Activated naive CD4-positive, alpha-beta T cell treated with anti-CD3 and anti-CD28 coated beads, Interleukin-2, amount 10 ng/mL, durations not matched to agents 5 hours and 36 hours (primary cell): ENCODE measurements around the gene TEK. TPM values are rescaled to one million over a fixed set of nuclear protein-coding genes. Genes with fewer than 3 reads are reported as not detected.

Experiments
- total RNA-seq, 2 experiments: library from RNA; stranded (reverse); gene quantifications; one replicate each; pipeline ENCODE4 v1.2.3, GENCODE V29; 2021

The TEK gene
- not detected for total RNA-seq

DNA sequence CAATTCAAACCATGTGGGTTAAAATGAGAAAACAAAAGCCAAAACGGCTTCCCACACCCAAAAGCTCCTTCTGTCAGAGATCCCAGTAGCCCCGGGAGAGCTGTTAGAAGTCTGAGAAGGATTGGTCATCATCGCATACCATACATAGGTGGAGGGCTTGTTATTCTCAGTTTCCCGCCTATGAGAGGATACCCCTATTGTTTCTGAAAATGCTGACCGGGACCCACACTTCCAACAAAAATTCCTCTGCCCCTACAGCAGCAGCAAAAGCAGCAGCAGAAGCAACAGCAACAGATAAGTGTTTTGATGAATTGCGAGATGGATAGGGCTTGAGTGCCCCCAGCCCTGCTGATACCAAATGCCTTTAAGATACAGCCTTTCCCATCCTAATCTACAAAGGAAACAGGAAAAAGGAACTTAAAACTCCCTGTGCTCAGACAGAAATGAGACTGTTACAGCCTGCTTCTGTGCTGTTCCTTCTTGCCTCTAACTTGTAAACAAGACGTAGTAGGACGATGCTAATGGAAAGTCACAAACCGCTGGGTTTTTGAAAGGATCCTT, at the start of gene TEK:
TEK (plus strand) TSS at position 245 of the 561 bp plus-strand sequence. CDS start 366 bp downstream, outside the sequence.

Other genes with a start within 250 kb of the TEK start
- 10 to 100 TPM; 18.1 to 19.1 TPM for gene CAAP1, start 216.4 kb upstream of the TEK start, total RNA-seq
- 10 to 100 TPM; 28.9 to 30.6 TPM for gene PLAA, start 162.0 kb upstream of the TEK start, total RNA-seq
- 1 to 10 TPM; 5.9 to 6.7 TPM for gene IFT74, start 152.8 kb upstream of the TEK start, total RNA-seq
- not detected for gene LRRC19, start 103.6 kb upstream of the TEK start, total RNA-seq
- gene EQTN, start 187.9 kb downstream of the TEK start, total RNA-seq, result not detected